K562 (cell line): ENCODE measurements around the gene ANKRD27. TPM values are rescaled to one million over a fixed set of nuclear protein-coding genes. Genes with fewer than 3 reads are reported as not detected.

ENCODE experiments used
- ATAC-seq: fragments of 200-7000 bp; cut with Tn5 transposase; 3 replicates; pipeline ENCODE4 v1.9.1; 2020; ENCODE audit warnings: moderate library complexity
- BruUV-seq: library from RNA; stranded (reverse); fragments of 400-500 nt; replicated peaks from 2 replicates; lab custom pipeline; 2021; lab: Mats Ljungman, UMichigan
- CTCF ChIA-PET: fragments of 300-600 bp; formaldehyde crosslinking; extraction: SDS; loops from one replicate; lab custom pipeline; 2021; ENCODE audit warnings: low intra/inter-chr PET ratio; lab: Yijun Ruan, JAX
- POLR2A ChIA-PET: fragments of 300-600, 350-650 bp; sonication (Branson Sonifier 250); formaldehyde crosslinking; extraction: SDS; loops from one replicate; lab custom pipeline; 2021; ENCODE audit warnings: antibody characterized with exemption, inconsistent platforms; lab: Yijun Ruan, JAX
- DNase-seq, 4 experiments: peaks; one replicate each; pipeline versions ENCODE4 v3.0.0 to v3.0.0-alpha.2; 2011 to 2018; ENCODE audit warnings: low spot score in 3 of 4, mixed read lengths in 3 of 4; ENCODE audit errors: extremely low read depth in 1 of 4
- FAIRE-seq: peaks from 2 replicates; lab custom pipeline; 2011; peaks lifted over from hg19 to GRCh38; lab: Jason Lieb, UNC
- H2AFZ ChIP-seq: 2 replicates; pipeline ENCODE4 v1.6.0; 2011; ENCODE audit warnings: low read depth, low read length, control low read depth, inconsistent platforms
- H3K27ac ChIP-seq: fragments of 200-600 bp; 3 replicates; pipeline ENCODE4 v1.8.0; 2011; ENCODE audit warnings: low read depth, mild to moderate bottlenecking, control low read depth, inconsistent platforms, low read length, moderate library complexity, mixed read lengths; ENCODE audit errors: extremely low read depth
- H3K27me3 ChIP-seq, 2 experiments: fragments of 300-600 bp in 1 of 2; 2 replicates in 1 of 2; 3 replicates in 1 of 2; pipeline versions ENCODE4 v1.6.0 to v1.8.0; 2011; ENCODE audit warnings: inconsistent platforms in 2 of 2, low read length in 2 of 2, mild to moderate bottlenecking in 1 of 2, mixed read lengths in 1 of 2, moderate library complexity in 1 of 2; ENCODE audit not compliant: control insufficient read depth in 2 of 2, insufficient read depth in 2 of 2
- H3K36me3 ChIP-seq: fragments of 300-600 bp; 3 replicates; pipeline ENCODE4 v1.8.0; 2011; ENCODE audit warnings: mild to moderate bottlenecking, low read length, inconsistent platforms; ENCODE audit not compliant: control insufficient read depth, insufficient read depth
- H3K4me1 ChIP-seq, 2 experiments: fragments of 200-600 bp in 1 of 2; replicated peaks in 1 of 2; 2 replicates in 1 of 2; 3 replicates in 1 of 2; pipeline versions ENCODE4 v1.5.1 to v1.8.0; 2011; ENCODE audit warnings: inconsistent platforms in 2 of 2, low read length in 2 of 2, mild to moderate bottlenecking in 1 of 2, mixed read lengths in 1 of 2, moderate library complexity in 1 of 2; ENCODE audit not compliant: control insufficient read depth in 2 of 2, insufficient read depth in 2 of 2
- H3K4me2 ChIP-seq: 2 replicates; pipeline ENCODE4 v1.6.1; 2011; ENCODE audit warnings: low read length, control low read depth, inconsistent platforms, mixed read lengths; ENCODE audit not compliant: insufficient read depth
- H3K4me3 ChIP-seq: fragments of 200-600 bp; sonication (generic), shearing (Covaris generic); 2 replicates; pipeline ENCODE4 v1.5.1; 2016; ENCODE audit warnings: control low read depth, inconsistent platforms
- H3K79me2 ChIP-seq: fragments of 200-600 bp; 3 replicates; pipeline ENCODE4 v1.8.0; 2011; ENCODE audit warnings: low read length, inconsistent platforms; ENCODE audit not compliant: control insufficient read depth, insufficient read depth
- H3K9ac ChIP-seq, 2 experiments: 2 replicates each; pipeline versions ENCODE4 v1.6.0 to v1.6.1; 2011; ENCODE audit warnings: low read depth in 2 of 2, low read length in 2 of 2, control low read depth in 1 of 2, inconsistent platforms in 1 of 2, mild to moderate bottlenecking in 1 of 2, mixed read lengths in 1 of 2; ENCODE audit not compliant: insufficient read depth in 1 of 2
- H3K9me1 ChIP-seq: one replicate; pipeline ENCODE4 v1.6.0; 2011; ENCODE audit warnings: inconsistent platforms, mild to moderate bottlenecking, low read length, moderate library complexity; ENCODE audit not compliant: control insufficient read depth, insufficient read depth
- H3K9me3 ChIP-seq: replicated peaks from 2 replicates; pipeline ENCODE4 v1.5.1; 2011; ENCODE audit warnings: low read depth, low read length, inconsistent platforms; ENCODE audit not compliant: control insufficient read depth, insufficient read depth
- H4K20me1 ChIP-seq: replicated peaks from 2 replicates; pipeline ENCODE4 v1.6.1; 2011; ENCODE audit warnings: low read length, inconsistent platforms, mixed read lengths; ENCODE audit not compliant: control insufficient read depth, insufficient read depth
- ARHGAP35 ChIP-seq: fragments of 450-650 bp; IDR thresholded peaks from 2 replicates; pipeline ENCODE4 v1.6.1; 2018; ENCODE audit not compliant: partially characterized antibody
- CUX1 ChIP-seq: fragments of 200-800 bp; sonication (Bioruptor generic); IDR thresholded peaks from 2 replicates; pipeline ENCODE4 v1.6.1; 2016; ENCODE audit warnings: missing genetic modification characterization, missing compliant biosample characterization
- FOXK1 ChIP-seq: sonication (generic); formaldehyde crosslinking; IDR thresholded peaks from 2 replicates; pipeline ENCODE4 v1.8.0; 2022; ENCODE audit warnings: missing genetic modification reagents, mild to moderate bottlenecking, borderline replicate concordance
- PKNOX1 ChIP-seq: fragments of 450-650 bp; IDR thresholded peaks from 2 replicates; pipeline ENCODE4 v1.6.1; 2016
- RFX1 ChIP-seq: fragments of 450-650 bp; IDR thresholded peaks from 2 replicates; pipeline ENCODE4 v1.6.1; 2016; ENCODE audit warnings: mild to moderate bottlenecking, moderate library complexity
- TGIF2 ChIP-seq: sonication (generic); formaldehyde crosslinking; IDR thresholded peaks from 2 replicates; pipeline ENCODE4 v1.8.1; 2022; ENCODE audit warnings: mild to moderate bottlenecking, missing genetic modification reagents, moderate library complexity
- WHSC1 ChIP-seq: IDR thresholded peaks from one replicate; pipeline ENCODE4 v1.6.1; 2012; ENCODE audit warnings: low read length, control low read depth, inconsistent platforms
- WGBS: fragments of 100-300 bp; shearing (Covaris generic); methylation state at CpG from one replicate; pipeline ENCODE4 v1.1.6; 2016; ENCODE audit warnings: low coverage, mixed read lengths; ENCODE audit not compliant: insufficient coverage; ENCODE audit errors: missing lambda C conversion rate; 5-methylcytosine and 5-hydroxymethylcytosine counted together
- in situ Hi-C: fragments of 300-500 bp; cut with MboI; formaldehyde crosslinking; loops from 4 replicates; pipeline ENCODE4 v1.15.0; 2018; ENCODE audit warnings: inconsistent platforms, mixed read lengths
- intact Hi-C: fragments of 100-400 bp; cut with micrococcal nuclease; formaldehyde crosslinking; loops from 2 replicates; pipeline ENCODE4 v1.14.2; 2022
- polyA plus RNA-seq, 8 experiments: library from polyadenylated mRNA; depleted of rRNA in 4 of 8; stranded (reverse) in 5 of 8; unstranded in 3 of 8; fragments of >200 nt; fragmentation: Nextera tagmentation in 2 of 8; fragmentation: Illumina TruSeq in 1 of 8; extraction: Ambion mirVana in 2 of 8; extraction: Trizol in 1 of 8; gene quantifications; 2 replicates each; pipeline versions ENCODE4 v1.2.1 to v1.2.3, GENCODE V29; 2011 to 2014; ENCODE audit warnings: inconsistent platforms in 1 of 8, missing spikeins in 1 of 8
- total RNA-seq, 7 experiments: library from RNA; depleted of rRNA in 6 of 7; stranded (reverse); fragments of >200 nt in 6 of 7; fragmentation: Illumina TruSeq in 2 of 7; extraction: Trizol in 2 of 7; gene quantifications; 2 replicates each; pipeline versions ENCODE4 v1.2.1 to v1.2.3, GENCODE V29; 2011 to 2021; ENCODE audit warnings: low replicate concordance in 1 of 7

The ANKRD27 gene
- total and polyA plus RNA-seq, 9 of the 15 experiments (the other 6 are each of a cell fraction or from before 2014, with no cell fraction given), result 5.3 to 71.3 (median 54.2) TPM

GRCh38 chr19:32563761-32564160, 111.2 kb downstream of the ANKRD27 start (continued):
- TF ChIP-seq CUX1 (no peak), WHSC1 (no peak), ARHGAP35 (no peak)

GRCh38 chr19:32558607-32559228, 116.3 kb downstream of the ANKRD27 start:
- no peaks in the 10 kb centered on the region for H3K9me1 ChIP-seq
- FAIRE-seq, result no peak
- no peak overlapping the region for H2AFZ ChIP-seq
- no peak overlapping the region for H3K4me2 ChIP-seq
- no TSS peak for BruUV-seq
- no peak for DNase-seq
- no peaks in the 10 kb centered on the region for H3K9me3 ChIP-seq
- CTCF ChIA-PET, result interaction anchor here (0.6 kb wide), 1 partner anchor 23 kb away, joined by 3 read pairs; no protein-coding TSS in a partner anchor
- WGBS, result 6% methylated on average over 10 of the region's 10 CpGs
- POLR2A ChIA-PET, result no interaction called here
- no peaks in the 10 kb centered on the region for H4K20me1 ChIP-seq
- no peak overlapping the region for H3K27ac ChIP-seq
- no peak overlapping the region for H3K4me3 ChIP-seq
- in situ Hi-C loops, result no loop called here
- intact Hi-C loops, result no loop called here
- no peak for ATAC-seq
- H3K79me2 ChIP-seq, result no peaks in the 10 kb centered on the region
- H3K36me3 ChIP-seq, result no peaks in the 10 kb centered on the region
- no peak for TF ChIP-seq FOXK1 (CRISPR knock-in tag)
- peak; percentile 85 for TF ChIP-seq RFX1
- TF ChIP-seq PKNOX1, result peak; percentile 54
- no peak for TF ChIP-seq TGIF2 (CRISPR knock-in tag)
- H3K4me1 ChIP-seq, result no peaks in the 10 kb centered on the region; a peak in 1 of 5 replicates
- H3K27me3 ChIP-seq, result peaks cover 14 to 21% of the 10 kb centered on the region in 2 experiments; a peak in 4 of 5 replicates
- H3K9ac ChIP-seq, result no peak overlapping the region
